ENCODE measurements around the gene KRTCAP3.

The KRTCAP3 gene

GRCh38 chr2:27427863-27428212, 14.3 kb upstream of the KRTCAP3 start:
- ATAC-seq = no peak
- H3K4me1 Mint-ChIP-seq = peaks cover 34% of the 10 kb centered on the region

GRCh38 chr2:27428213-27428977, 13.8 kb upstream of the KRTCAP3 start, which contains the start of gene NRBP1:
Gene NRBP1, plus strand, starts transcription at chr2:27428631. Its CDS starts 4,643 bp downstream, at chr2:27433274.
- H3K4me1 Mint-ChIP-seq = peaks cover 39% of the 10 kb centered on the region
- no peaks in the 10 kb centered on the region for H3K27me3 Mint-ChIP-seq
- peak within 1 kb of the TSS; percentile 99 for H3K27ac Mint-ChIP-seq
- no peaks in the 10 kb centered on the region for H3K9me3 Mint-ChIP-seq
- peak; percentile 98 for ATAC-seq
- peaks cover 5% of the 10 kb centered on the region for H3K36me3 Mint-ChIP-seq
- peak within 1 kb of the TSS; percentile 100 for H3K4me3 Mint-ChIP-seq

More at GRCh38 chr2:27427863-27428212, 14.3 kb upstream of the KRTCAP3 start:
- Mint-ChIP-seq H3K9me3 (no peaks in the 10 kb centered on the region), H3K27ac (peak overlapping the region; percentile 99), H3K4me3 (peak overlapping the region; percentile 100), H3K27me3 (no peaks in the 10 kb centered on the region), H3K36me3 (no peaks in the 10 kb centered on the region)

GRCh38 chr2:27428978-27429541, 13.1 kb upstream of the KRTCAP3 start:
- peak; percentile 92 for ATAC-seq
- no peaks in the 10 kb centered on the region for H3K27me3 Mint-ChIP-seq
- H3K36me3 Mint-ChIP-seq = peaks cover 12% of the 10 kb centered on the region
- no peaks in the 10 kb centered on the region for H3K9me3 Mint-ChIP-seq
- peak overlapping the region; percentile 99 for H3K27ac Mint-ChIP-seq
- H3K4me1 Mint-ChIP-seq = peaks cover 41% of the 10 kb centered on the region
- H3K4me3 Mint-ChIP-seq = peak overlapping the region; percentile 100

- H3K27me3 Mint-ChIP-seq = no peaks in the 10 kb centered on the region
- no peak overlapping the region for H3K4me3 Mint-ChIP-seq
- no peaks in the 10 kb centered on the region for H3K9me3 Mint-ChIP-seq
- H3K36me3 Mint-ChIP-seq = peaks cover 35% of the 10 kb centered on the region
- ATAC-seq = no peak
- H3K27ac Mint-ChIP-seq = no peak overlapping the region
- H3K4me1 Mint-ChIP-seq = peaks cover 41% of the 10 kb centered on the region
Observed at GRCh38 chr2:27431395-27431794, 10.8 kb upstream of the KRTCAP3 start.

- Mint-ChIP-seq H3K36me3 (peaks cover 67% of the 10 kb centered on the region), H3K9me3 (no peaks in the 10 kb centered on the region), H3K4me1 (peaks cover 14% of the 10 kb centered on the region), H3K27ac (no peak overlapping the region), H3K4me3 (no peak overlapping the region), H3K27me3 (no peaks in the 10 kb centered on the region)
- ATAC-seq = no peak
Observed at GRCh38 chr2:27435628-27436027, 6.6 kb upstream of the KRTCAP3 start.

- H3K36me3 Mint-ChIP-seq = peaks cover 60% of the 10 kb centered on the region
- peak overlapping the region; percentile 42 for H3K4me3 Mint-ChIP-seq
- H3K27me3 Mint-ChIP-seq = no peaks in the 10 kb centered on the region
- no peaks in the 10 kb centered on the region for H3K9me3 Mint-ChIP-seq
- H3K4me1 Mint-ChIP-seq = peaks cover 9% of the 10 kb centered on the region
- H3K27ac Mint-ChIP-seq = no peak overlapping the region
- ATAC-seq = no peak
Observed at GRCh38 chr2:27441226-27441926, 805 bp upstream of the KRTCAP3 start.

- H3K4me1 Mint-ChIP-seq = peaks cover 9% of the 10 kb centered on the region
- H3K27ac Mint-ChIP-seq = peak overlapping the region; percentile 49
- H3K9me3 Mint-ChIP-seq = no peaks in the 10 kb centered on the region
- no peak for ATAC-seq
- H3K36me3 Mint-ChIP-seq = peaks cover 54% of the 10 kb centered on the region
- peak overlapping the region; percentile 18 for H3K4me3 Mint-ChIP-seq
- H3K27me3 Mint-ChIP-seq = no peaks in the 10 kb centered on the region
Observed at GRCh38 chr2:27442920-27443282, 720 bp downstream of the KRTCAP3 start.

GRCh38 chr2:27445155-27445554, 3.0 kb downstream of the KRTCAP3 start:
- peaks cover 45% of the 10 kb centered on the region for H3K36me3 Mint-ChIP-seq
- H3K9me3 Mint-ChIP-seq = no peaks in the 10 kb centered on the region
- no peak overlapping the region for H3K27ac Mint-ChIP-seq
- no peaks in the 10 kb centered on the region for H3K27me3 Mint-ChIP-seq
- no peak for ATAC-seq
- H3K4me1 Mint-ChIP-seq = peaks cover 9% of the 10 kb centered on the region
- H3K4me3 Mint-ChIP-seq = no peak overlapping the region

GRCh38 chr2:27445615-27446014, 3.4 kb downstream of the KRTCAP3 start:
- Mint-ChIP-seq H3K36me3 (peaks cover 41% of the 10 kb centered on the region), H3K9me3 (no peaks in the 10 kb centered on the region), H3K4me3 (no peak overlapping the region), H3K27ac (no peak overlapping the region), H3K27me3 (no peaks in the 10 kb centered on the region), H3K4me1 (peaks cover 9% of the 10 kb centered on the region)
- no peak for ATAC-seq

- Mint-ChIP-seq H3K4me1 (peaks cover 9% of the 10 kb centered on the region), H3K27ac (no peak overlapping the region), H3K27me3 (no peaks in the 10 kb centered on the region), H3K4me3 (no peak overlapping the region), H3K9me3 (no peaks in the 10 kb centered on the region), H3K36me3 (peaks cover 39% of the 10 kb centered on the region)
- ATAC-seq = no peak
Observed at GRCh38 chr2:27446057-27446456, 3.9 kb downstream of the KRTCAP3 start.

- Mint-ChIP-seq H3K9me3 (no peaks in the 10 kb centered on the region), H3K4me3 (no peak overlapping the region)
- ATAC-seq = no peak
Observed at GRCh38 chr2:27448381-27448780, 6.2 kb downstream of the KRTCAP3 start.

GRCh38 chr2:27451095-27451494, 8.9 kb downstream of the KRTCAP3 start:
- Mint-ChIP-seq H3K36me3 (peaks cover 37% of the 10 kb centered on the region), H3K27ac (no peak overlapping the region), H3K4me3 (no peak overlapping the region), H3K27me3 (no peaks in the 10 kb centered on the region), H3K9me3 (no peaks in the 10 kb centered on the region), H3K4me1 (no peaks in the 10 kb centered on the region)
- ATAC-seq = no peak

More at GRCh38 chr2:27448381-27448780, 6.2 kb downstream of the KRTCAP3 start:
- H3K4me1 Mint-ChIP-seq = no peaks in the 10 kb centered on the region
- H3K36me3 Mint-ChIP-seq = peaks cover 33% of the 10 kb centered on the region
- no peak overlapping the region for H3K27ac Mint-ChIP-seq
- no peaks in the 10 kb centered on the region for H3K27me3 Mint-ChIP-seq

GRCh38 chr2:27453968-27454367, 11.8 kb downstream of the KRTCAP3 start:
- ATAC-seq = no peak
- H3K4me1 Mint-ChIP-seq = no peaks in the 10 kb centered on the region
- H3K27me3 Mint-ChIP-seq = no peaks in the 10 kb centered on the region
- H3K27ac Mint-ChIP-seq = no peak overlapping the region
- H3K4me3 Mint-ChIP-seq = no peak overlapping the region
- H3K36me3 Mint-ChIP-seq = peaks cover 45% of the 10 kb centered on the region
- H3K9me3 Mint-ChIP-seq = no peaks in the 10 kb centered on the region

GRCh38 chr2:27461118-27461517, 18.9 kb downstream of the KRTCAP3 start:
- Mint-ChIP-seq H3K27ac (no peak overlapping the region), H3K36me3 (peaks cover 54% of the 10 kb centered on the region), H3K27me3 (no peaks in the 10 kb centered on the region), H3K4me1 (no peaks in the 10 kb centered on the region), H3K4me3 (no peak overlapping the region), H3K9me3 (no peaks in the 10 kb centered on the region)
- ATAC-seq = no peak

- ATAC-seq = no peak
- no peaks in the 10 kb centered on the region for H3K9me3 Mint-ChIP-seq
- H3K27me3 Mint-ChIP-seq = no peaks in the 10 kb centered on the region
- H3K4me1 Mint-ChIP-seq = no peaks in the 10 kb centered on the region
- H3K4me3 Mint-ChIP-seq = no peak overlapping the region
- H3K36me3 Mint-ChIP-seq = peaks cover 35% of the 10 kb centered on the region
- no peak overlapping the region for H3K27ac Mint-ChIP-seq
Observed at GRCh38 chr2:27464443-27464842, 22.3 kb downstream of the KRTCAP3 start.
